ENCODE data around the gene TUT4. TPM values are rescaled to one million over a fixed set of nuclear protein-coding genes. Genes with fewer than 3 reads are reported as not detected.

TUT4 gene
- total RNA-seq, 1 donor from 2014 or later, result 80.4 TPM

DNA sequence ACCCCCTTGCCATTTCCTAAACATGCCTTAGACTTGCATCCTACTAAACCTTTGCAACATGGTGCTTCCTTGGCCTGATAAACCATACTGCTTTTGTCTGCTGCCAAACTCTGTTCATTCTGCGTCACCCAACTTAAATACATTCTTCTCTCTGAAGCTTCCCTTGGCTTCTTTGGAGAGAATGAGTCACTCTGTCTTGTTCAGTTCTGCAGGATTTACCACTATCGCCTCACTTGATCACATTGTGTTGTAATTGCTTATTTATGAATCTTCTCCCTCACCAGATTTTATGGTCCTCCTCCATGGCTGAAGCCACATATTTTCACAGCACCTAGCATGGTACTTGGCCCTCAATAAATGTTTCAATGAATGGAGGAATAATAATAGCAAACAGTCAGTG is 21.7 kb upstream of the TUT4 start:
- peak; percentile 51 for DNase-seq

DNA sequence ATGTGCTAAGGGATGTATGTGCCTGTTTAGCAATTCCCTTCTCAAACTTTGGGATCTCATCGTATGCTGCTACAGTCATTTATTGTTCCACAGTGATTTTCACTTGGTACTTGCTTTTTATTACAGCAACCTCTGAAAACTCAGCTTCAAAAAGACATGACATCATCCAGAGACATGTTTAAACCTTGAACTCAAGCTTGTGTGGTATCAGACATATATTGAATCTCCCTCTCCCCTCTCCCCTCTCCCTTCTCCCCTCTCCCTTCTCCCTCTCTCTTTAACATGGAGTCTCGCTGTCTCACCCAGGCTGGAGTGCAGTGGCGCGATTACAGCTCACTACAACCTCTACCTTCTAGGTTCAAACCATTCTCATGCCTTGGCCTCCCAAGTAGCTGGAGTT is 19.5 kb upstream of the TUT4 start:
- DNase-seq, result no peak

DNA sequence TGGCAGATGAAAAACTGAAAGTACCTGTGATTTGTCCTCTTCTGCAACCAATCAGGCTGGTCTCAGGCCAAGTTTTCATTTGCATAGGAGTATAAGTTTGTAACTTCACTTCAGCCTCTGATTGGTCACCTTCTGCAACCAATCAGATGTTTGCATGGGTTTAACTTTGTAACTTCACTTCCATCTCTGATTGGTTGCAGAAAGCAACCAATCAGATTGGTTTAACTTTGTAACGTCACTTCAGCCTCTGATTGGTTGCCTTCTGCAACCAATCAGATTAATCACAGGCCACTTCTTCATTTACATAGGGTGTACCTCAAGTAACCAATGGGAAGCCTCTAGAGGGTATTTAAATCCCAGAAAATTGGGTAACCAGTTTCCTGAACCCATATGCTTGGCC is 18.9 kb upstream of the TUT4 start:
- no peak for DNase-seq

DNA sequence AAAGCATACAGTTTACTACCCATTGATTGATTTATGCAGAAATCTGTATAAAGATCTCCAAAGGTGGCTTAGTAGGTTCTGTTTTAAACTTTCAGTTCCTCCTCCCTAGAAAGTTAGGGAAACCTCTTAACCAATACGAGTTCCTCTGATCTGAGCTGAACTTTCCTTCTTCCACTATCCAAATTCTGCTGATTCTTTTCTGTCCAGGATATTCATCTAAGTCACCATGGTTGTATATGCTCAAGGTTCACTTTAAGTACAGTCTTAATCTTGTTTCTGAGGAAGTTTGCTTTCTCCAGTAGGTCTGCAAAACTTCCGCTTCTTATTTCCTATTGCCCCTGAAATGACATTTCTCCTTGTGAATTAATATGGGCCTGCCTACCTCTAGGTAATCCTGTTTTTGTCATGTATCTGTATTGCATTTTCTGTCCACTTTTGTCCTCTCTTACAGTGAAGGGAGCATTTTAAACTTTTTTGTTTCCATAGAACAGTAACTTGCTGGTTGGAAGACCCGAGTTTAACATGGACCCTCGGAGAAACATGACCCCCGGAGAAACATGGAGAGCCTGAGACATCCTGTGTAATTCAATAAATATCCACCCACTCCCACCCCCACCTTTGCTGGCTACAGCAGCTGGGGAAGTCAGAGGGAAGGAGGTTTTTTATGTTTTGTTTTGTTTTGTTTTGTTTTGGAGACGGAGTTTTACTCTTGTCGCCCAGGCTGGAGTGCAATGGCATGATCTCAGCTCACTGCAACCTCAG is 16.7 kb upstream of the TUT4 start:
- DNase-seq, result no peak

DNA sequence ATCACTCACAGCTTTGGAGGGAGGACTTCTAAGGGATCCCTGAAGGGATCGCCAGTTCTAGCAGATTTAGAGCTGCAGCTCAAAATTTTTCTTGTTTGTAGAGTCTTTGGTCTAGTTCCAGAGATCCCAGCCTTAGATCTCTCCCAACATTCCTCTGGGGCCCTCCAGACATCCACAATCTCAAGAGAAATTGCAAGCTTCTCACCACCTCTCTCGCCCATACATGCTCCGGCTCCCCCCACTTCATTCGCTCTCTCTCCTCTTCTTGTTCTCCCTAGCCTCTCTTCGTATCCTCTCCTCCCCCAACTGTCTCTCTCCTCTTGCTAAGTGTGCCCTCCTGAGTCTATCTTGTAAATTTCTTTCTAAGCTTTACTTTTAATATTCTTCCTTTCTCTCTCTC is 15.1 kb upstream of the TUT4 start:
- no peak for DNase-seq

DNA sequence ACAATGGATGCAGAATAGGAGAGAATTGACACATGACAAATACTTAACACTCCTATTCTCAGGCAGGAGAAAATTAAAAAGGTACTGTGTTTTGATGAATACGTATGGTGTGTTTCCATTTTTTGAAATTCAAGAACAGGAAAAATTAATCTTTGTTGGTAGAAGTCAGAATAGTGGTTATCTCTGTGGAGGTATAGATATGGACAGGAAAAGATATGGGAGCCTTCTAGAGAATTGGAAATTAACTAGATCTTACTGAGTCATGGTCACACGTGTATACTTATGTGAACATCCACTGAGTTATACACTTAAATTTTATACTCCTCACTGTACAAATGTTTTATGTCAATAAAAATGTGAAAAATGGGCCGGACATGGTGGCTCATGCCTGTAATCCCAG is 9.9 kb upstream of the TUT4 start:
- no peak for DNase-seq

DNA sequence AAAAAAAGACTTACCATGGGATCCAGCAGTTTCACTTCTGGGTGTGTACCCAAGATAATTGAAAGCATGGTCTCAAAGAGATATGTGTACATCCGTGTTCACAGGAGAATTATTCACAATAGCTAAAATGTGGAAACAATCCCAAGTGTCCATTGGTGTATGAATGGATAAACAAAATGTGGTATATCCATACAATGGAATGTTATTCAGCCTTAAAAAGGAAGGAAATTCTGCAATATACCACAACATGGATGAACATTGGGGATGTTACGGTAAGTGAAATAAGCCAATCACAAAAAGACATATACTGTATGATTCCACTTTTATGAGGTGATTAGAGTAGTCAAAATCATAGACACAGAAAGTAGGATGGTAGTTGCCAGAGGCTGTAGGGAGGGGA is 7.0 kb upstream of the TUT4 start:
- no peak for DNase-seq

DNA sequence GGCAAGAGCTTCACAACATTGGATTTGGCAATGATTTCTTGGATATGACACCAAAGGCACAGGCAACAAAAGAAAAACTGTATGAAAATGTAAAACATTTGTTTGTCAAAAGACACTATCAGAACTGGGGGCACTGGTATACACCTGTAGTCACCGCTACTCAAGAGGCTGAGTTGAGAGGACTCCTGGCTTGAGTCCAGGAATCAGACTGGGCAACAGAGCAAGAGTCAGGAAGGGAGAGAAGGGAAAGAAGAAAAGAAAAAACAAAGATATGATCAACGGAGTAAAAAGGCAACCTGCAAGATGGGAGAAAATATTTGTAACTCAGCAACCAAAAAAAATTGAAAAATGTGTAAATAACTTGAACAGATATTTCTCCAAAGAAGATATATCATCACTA is 6.0 kb upstream of the TUT4 start:
- no peak for DNase-seq

DNA sequence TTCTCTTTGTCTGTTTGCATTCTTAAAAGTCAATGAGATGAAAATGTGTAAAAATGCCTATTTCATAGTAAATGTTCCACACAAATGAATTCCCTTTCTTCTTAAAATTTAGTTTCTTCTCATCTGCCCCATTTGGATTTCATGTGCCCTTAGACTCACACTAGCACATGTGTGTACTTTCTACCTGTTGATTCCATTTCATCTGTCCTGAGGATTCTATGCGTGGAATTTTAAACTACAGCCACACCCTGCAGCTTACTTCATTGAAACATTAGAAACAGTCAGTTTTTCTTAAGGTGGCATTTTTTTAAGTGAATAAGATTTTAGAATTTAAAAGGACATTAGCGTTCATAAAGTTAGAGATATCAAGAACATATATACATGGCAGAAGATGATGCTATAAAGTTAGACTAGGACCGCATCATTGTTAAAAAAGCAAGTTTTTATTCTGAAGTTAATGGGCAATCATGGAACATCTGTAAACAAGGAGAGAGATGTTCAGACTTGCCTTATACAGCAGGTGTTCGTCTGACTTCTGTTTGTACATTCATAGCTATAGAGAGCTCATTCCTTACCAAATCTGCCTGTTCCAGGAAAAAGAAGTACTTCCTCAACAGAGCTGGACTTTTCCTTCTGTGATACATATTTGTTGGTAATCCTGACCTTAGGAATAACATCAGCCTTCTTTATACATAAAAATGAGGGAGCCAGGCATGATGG is 3.9 kb upstream of the TUT4 start:
- no peak for DNase-seq

DNA sequence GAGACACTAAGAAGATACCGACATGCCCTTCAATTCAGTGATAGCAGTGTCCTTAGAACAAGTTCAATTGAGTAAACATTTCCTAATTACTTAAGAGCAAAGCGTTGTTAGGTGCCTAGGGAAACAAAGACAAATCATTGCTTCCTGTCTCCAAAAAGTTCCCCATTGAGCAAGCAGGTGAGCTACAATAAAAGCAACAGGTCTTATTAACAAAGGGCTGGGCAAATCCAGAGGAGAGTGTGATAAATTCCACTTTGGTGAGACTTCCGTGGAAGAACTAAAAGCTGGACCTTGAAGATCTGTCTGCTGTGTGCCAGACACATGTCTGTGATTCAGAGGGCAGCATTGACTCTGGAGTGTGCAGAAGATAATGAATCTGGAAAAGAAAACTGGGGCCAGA is 1.9 kb upstream of the TUT4 start:
- no peak for DNase-seq

DNA sequence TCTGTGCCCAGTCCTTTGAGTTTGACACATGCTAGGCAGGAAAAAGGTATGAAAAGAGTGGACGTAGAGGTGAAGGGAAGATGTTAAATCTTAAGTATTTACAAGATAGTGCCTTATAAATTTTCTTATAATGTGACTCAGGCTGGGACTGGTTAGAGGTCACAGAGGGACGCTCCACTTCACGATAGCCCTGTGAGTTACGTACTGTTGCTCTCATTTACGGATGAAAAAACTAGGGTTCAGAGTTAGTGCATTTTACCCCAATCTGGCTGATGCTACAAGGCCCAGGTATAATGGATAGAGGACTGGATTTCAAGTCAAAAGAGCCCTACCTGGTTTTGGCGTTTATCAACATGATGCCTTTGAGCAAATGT is 1.4 kb upstream of the TUT4 start:
- no peak for DNase-seq

DNA sequence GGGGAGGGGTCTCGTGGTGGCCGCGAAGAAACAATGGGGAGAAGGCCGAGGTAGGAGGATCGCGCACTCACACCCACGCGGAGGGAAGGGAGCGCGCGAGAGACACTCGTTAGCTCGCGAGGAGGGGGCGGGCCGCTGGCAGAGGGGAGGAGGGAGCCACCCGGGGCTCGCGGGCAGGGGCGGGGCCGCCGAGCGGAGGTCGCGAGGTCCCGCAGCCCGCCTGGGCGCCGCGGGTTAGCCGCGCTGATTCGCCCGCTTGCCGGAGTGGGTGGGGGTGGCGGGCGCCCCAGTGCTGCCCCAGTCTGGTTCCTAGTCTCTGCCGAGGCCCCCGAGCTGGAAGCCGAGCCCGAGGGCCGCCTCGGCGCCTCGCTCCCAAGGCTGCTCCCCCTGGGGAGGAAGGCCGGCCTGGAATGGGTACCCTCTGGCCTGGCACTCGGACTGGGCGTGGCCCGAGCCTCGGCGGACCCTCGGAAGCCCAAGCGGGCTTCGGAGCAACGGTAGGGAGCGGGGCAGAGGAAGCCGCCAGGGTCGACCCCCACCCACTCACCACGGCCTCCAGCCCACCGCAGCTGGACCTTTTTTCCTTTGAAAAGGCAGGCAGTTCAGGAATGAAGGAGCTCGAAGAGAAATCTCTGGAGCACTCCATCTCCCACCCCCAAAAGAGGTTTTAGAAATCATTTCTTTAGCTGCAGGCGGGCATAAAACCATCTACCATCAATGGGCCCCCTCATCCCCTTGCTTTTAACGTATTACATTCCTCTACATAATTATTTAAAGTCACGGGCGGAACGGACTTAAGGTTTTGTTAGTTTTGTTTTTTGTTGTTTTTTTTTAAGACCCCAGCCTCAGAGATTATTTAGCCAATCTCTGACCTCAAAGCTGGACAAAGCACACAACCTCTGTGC is 722 bp upstream of the TUT4 start:
- peak; percentile 90 for DNase-seq

DNA sequence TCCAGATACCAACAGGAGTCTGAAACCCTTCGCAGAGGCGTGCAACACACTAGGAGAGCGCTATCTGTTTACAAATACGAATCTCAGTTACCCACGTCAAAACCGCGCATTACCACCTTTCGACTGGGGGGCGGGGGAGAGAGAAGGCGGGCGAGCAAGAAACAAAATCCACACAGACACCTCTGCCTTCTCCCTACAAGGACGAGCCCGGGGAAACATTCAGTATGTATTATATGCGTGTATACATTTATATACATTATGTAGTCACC is 722 bp downstream of the TUT4 start:
- peak; percentile 49 for DNase-seq

DNA sequence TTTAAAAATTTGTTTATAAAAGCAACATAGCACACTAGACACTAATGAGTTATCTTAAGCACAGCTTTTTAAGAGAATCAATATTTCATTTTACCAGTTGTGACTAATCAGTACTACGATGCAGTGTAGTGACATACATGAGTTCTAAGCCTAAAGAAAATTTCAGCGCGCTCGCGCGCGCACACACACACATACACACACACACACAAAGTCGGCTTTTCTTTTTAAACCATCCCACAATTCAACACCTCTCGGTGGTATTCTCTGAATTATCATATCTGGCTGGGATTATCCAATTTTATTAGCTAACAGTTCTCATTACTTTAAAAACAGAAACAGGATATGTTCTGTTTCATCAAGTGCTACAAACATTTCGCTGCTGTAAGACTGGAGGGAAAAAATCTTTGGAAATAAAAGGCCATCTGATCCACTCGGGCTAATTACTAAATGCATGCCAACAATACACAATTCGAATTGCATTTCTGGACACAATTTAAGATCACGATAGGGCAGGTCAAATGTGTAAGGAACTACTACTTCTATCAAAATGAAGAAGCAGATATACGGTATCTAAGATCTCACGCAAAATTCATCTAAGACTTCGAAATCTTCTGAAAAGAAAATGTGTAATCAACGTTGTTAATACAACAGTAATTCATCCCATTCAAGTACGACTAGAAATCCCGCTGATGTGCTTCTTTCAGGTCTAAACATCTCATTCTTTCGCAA is 1.2 kb downstream of the TUT4 start:
- peak; percentile 25 for DNase-seq

DNA sequence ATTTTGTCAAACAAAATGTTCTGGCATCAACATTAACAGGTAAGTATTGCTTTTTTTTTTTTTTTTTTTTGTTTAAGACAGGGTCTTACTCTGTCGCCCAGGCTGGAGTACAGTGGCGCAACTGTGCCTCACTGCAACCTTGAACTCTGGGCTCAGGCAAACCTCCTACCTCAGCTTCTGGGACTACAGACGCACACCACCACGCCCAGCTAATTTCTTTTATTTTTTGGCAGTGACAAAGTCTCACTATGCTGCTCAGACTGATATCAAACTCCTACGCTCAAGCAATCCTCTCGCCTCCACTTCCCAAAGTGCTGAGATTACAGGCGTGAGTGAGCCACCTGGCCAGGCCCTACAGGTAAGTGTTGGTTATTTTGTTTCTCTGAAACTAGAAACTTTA is 2.4 kb downstream of the TUT4 start:
- no peak for DNase-seq

DNA sequence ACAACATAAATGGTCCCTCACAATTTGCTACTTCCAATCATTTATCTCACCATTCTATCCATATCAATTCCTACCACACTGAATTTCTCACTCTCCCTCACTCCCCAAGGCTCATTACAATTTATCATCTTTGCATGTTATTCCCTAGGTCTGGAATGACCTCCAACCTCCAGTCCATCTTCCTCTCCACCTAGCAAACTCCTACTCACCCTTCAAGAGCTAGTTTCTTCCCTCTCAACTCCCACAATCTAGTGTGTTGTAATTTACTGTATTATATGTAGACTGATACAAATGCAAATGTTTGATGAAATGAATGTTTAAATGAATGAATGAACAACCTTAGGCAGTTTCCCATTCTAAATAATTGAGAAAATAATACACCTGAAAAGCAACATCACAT is 3.6 kb downstream of the TUT4 start:
- DNase-seq, result no peak

DNA sequence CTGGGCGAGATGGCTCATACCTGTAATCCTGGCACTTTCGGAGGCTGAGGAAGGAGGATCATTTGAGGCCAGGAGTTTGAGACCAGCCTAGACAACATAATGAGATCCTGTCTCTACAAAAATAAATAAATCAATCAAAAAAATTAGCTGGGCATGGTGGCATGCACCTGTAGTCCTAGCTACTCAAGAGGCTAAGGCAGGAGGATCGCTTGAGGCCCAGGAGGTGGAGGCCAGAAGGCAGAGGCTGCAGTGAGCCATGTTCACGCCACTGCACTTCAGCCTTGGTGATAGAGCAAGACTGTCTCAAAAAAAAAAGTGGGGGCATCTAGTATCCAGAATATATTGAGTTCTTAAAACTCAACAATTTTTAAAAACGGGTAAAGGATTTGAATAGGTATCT is 6.0 kb downstream of the TUT4 start:
- DNase-seq, result no peak

DNA sequence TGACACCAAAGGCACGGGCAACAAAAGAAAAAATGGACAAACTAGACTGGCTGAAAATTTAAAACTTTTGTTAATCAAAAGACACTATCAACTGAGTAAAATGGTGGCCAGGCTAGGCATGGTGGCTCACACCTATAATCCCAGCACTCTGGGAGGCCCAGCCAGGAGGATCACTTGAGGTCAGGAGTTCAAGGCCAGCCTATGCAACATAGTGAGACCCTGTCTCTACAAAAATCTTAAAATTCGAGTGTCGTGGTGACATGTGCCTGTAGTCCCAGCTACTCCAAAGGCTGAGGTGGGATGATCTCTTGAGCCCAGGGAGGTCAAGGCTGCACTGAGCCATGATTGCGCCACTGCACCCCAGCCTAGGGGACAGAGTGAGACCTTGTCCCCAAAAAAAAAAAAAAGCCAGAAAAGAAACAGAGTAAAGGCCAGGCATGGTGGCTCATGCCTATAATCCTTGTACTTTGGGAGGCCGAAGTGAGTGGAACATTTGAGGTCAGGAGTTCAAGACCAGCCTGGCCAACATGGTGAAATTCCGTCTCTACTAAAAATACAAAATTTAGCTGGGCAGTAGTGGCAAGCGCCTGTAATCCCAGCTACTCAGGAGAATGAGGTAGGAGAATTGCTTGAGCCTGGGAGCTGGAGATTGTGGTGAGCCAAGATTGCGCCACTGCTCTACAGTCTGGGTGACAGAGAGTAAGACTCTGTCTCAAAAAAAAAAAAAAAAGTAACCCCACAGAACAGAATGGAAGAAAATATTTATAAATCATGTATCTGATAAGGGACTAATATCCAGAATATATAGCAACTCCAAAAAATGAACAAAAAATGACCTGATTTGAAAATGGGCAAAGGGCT is 8.0 kb downstream of the TUT4 start:
- DNase-seq, result no peak

DNA sequence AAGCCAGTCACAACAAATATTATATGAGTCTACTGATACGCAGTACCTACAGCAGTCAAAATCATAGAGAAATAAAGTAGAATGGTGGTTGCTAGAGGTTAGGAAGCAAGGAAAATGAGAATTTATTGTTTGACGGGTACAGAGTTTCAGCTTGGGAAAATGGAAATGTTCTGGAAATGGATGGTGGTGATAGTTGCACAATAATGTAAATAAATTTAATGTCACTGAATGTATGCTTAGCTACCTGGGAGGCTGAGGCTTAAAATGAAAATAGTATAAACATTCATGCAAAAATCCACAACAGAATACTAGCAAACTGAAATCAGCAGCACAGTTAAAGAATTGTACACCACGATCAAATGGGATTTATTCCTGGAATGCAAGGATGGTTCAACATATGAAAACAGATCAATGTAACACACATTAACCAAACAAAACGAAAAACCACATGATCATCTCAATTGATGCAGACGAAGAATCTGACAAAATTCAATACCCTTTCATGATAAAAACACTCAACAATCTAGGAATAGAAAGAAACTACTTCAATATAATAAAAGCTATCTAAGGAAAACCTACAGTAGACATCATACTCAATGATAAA is 10.7 kb downstream of the TUT4 start:
- DNase-seq, result no peak

DNA sequence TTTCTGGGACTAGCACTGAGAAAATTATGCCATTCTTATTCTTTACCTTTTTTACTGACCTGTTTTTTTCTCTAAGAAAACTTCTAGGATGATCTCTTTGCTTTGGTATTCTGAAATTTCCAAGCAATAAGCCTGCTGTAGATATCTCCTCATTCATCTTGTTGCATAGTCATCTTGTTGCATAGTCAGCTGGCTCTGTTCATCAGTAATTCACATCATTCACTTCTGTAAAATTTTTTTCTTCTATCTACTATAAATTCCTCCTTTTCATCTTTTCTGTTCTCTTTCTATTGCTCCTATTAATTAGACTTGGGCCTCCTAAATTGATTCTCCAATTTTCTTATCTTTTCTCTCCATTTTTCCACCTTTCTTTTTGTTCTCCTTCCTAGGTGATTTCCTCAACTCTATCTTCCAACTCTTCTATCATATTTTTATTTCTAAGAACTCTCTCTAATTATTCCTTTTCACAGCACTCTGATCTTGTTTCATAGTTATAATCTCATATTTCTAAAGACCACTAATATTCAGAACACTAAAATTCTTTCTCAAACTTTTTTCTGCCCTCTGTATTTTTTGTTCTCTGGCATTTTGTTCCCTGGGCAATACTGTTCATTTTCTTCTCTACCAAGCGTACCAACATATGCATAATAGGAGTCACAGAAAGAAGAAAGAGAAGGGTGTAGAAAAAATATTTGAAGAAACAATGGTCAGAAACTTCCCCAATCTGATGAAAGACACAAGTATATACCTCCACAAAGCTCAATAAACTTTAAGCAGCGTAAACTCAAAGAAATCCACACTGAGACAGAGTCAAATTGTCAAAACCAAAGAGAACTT is 17.7 kb downstream of the TUT4 start:
- no peak for DNase-seq

All from skin of body (tissue), 2 donors.